Measurements from ENCODE around the gene GDAP2. TPM values are rescaled to one million over a fixed set of nuclear protein-coding genes. Genes with fewer than 3 reads are reported as not detected.
"Not testable (repeated sequence)": the region's sequence is repeated elsewhere in the genome, so short reads cannot be mapped to it uniquely, and the experiment has no call there.

GDAP2 gene
- total RNA-seq, 2 experiments from 2014 or later = 23.5 to 26.0 TPM

DNA sequence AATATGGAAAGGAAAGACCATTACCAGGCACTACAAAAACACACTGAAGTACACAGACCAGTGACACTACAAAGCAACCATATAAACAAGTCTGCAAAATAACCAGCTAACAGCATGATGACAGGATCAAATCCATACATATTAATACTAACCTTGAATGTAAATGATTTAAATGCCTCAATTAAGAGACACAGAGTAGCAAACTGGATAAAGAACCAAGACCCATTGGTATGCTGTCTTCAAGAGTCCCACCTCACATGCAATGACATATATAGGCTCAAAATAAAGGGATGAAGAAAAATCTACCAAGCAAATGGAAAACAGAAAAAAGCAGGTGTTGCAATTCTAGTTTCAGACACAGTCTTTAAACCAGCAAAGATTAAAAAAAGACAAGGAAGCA lies 84.9 kb downstream of the GDAP2 start:
- DNase-seq; ATAC-seq (ENCODE audit: low read depth); POLR2A ChIA-PET; H3K4me1 Mint-ChIP-seq; H3K4me3 Mint-ChIP-seq; H3K27ac Mint-ChIP-seq; H3K27me3 Mint-ChIP-seq: not testable (repeated sequence)
- H3K9me3 Mint-ChIP-seq = peaks cover 19% of the 10 kb centered on the region
- peaks cover 14% of the 10 kb centered on the region for H3K36me3 Mint-ChIP-seq

GRCh38 chr1:117843791-117844190 lies 85.6 kb downstream of the GDAP2 start:
- Mint-ChIP-seq H3K27ac (no peak overlapping the region), H3K4me1 (no peaks in the 10 kb centered on the region), H3K27me3 (no peaks in the 10 kb centered on the region), H3K9me3 (peaks cover 19% of the 10 kb centered on the region), H3K4me3 (no peak overlapping the region), H3K36me3 (peaks cover 16% of the 10 kb centered on the region)
- POLR2A ChIA-PET = no interaction called here
- ATAC-seq (ENCODE audit: low read depth) (no peak), DNase-seq (no peak)

DNA sequence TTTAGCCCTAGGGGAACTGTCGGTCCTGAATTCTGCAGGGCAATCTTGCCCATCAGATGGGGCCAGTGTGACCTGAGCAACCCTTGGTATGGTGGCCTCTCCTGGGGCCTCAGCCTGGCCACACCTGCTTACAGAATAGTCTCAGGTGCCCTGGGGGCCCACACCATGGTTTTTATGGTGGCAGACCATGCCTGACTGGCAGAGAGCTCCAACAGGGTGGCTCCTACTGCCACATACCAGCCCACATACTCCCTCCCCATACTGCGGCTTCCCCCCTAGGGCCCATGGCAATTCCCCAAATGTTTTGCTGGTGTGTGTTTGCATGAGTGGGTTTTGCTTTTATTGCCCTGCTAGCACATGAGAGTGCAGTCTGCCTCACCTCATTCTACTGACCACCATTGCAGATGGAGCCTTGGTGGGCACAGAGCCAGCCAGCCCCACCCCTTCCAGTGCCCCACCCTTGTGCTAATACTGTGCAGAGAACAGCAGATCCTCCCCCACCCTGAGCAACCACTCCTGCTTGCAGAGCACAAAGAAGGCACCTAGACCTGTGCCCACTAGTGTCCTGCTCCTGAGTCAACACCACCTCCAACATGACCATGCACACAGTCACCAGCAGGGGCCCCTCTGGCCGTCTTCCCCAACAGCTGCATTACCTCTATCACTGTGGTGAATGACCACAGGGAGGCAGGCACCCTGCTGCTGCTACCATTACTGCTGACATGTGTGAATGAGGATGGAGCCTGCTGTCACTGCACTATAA lies 86.8 kb downstream of the GDAP2 start:
- POLR2A ChIA-PET = no interaction called here
- no peak for ATAC-seq (ENCODE audit: low read depth)
- Mint-ChIP-seq H3K36me3 (peaks cover 14% of the 10 kb centered on the region), H3K9me3 (peaks cover 19% of the 10 kb centered on the region), H3K27ac (no peak overlapping the region), H3K4me3 (no peak overlapping the region), H3K4me1 (no peaks in the 10 kb centered on the region), H3K27me3 (no peaks in the 10 kb centered on the region)
- no peak for DNase-seq

GRCh38 chr1:117841117-117841650 lies 88.2 kb downstream of the GDAP2 start:
- Mint-ChIP-seq H3K9me3 (peaks cover 19% of the 10 kb centered on the region), H3K27ac (no peak overlapping the region), H3K27me3 (no peaks in the 10 kb centered on the region), H3K36me3 (peaks cover 14% of the 10 kb centered on the region), H3K4me1 (no peaks in the 10 kb centered on the region), H3K4me3 (no peak overlapping the region)
- DNase-seq = no peak
- POLR2A ChIA-PET = no interaction called here
- ATAC-seq (ENCODE audit: low read depth) = no peak

DNA sequence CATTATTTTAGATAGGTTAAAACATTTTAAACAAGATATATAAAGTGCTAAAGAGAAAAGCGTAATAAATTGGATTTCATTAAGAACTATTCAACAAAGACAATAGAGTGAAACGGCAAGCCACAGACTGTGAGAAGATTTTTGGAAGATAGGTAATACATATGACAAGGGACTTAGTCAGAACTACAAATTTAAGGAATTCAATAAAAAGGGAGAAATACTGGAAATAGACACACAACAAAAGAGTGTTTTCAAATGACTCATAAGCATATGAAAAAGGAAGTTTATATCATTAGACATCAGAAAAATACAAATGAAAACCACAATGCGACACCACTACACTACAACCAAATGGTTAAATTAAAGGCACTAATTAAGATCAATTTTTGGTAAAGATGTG lies 90.5 kb downstream of the GDAP2 start:
- Mint-ChIP-seq H3K36me3 (peaks cover 7% of the 10 kb centered on the region), H3K27ac (no peak overlapping the region), H3K4me3 (no peak overlapping the region), H3K27me3 (no peaks in the 10 kb centered on the region), H3K9me3 (peaks cover 7% of the 10 kb centered on the region), H3K4me1 (no peaks in the 10 kb centered on the region)
- ATAC-seq (ENCODE audit: low read depth) (no peak), DNase-seq (no peak)
- POLR2A ChIA-PET = no interaction called here

DNA sequence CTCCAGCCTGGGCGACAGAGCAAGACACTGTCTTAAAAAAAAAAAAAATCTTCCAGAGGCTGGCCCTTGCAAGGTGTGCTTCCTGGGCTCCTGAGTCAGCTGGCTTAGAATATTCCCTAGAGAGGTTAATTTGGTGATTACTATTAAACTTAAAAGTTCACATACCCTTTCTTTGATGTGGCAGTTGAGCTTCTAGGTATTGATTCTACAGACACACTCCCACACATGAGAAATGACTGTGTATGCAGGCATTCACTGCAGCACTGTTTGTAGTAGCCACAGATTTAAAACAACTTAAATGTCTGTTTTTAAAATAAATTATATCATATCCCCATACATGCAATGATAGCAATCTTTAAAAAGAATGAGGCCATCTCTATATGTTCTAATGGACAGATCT lies 93.4 kb downstream of the GDAP2 start:
- POLR2A ChIA-PET = no interaction called here
- no peak for ATAC-seq (ENCODE audit: low read depth)
- no peak overlapping the region for H3K27ac Mint-ChIP-seq
- peaks cover 1% of the 10 kb centered on the region for H3K36me3 Mint-ChIP-seq
- no peak for DNase-seq
- H3K4me3 Mint-ChIP-seq = no peak overlapping the region
- H3K9me3 Mint-ChIP-seq = no peaks in the 10 kb centered on the region
- no peaks in the 10 kb centered on the region for H3K4me1 Mint-ChIP-seq
- no peaks in the 10 kb centered on the region for H3K27me3 Mint-ChIP-seq

- Mint-ChIP-seq H3K4me1 (no peaks in the 10 kb centered on the region), H3K27ac (no peak overlapping the region), H3K36me3 (peaks cover 1% of the 10 kb centered on the region), H3K27me3 (no peaks in the 10 kb centered on the region), H3K4me3 (no peak overlapping the region), H3K9me3 (peaks cover 2% of the 10 kb centered on the region)
- DNase-seq = no peak
- POLR2A ChIA-PET = no interaction called here
- ATAC-seq (ENCODE audit: low read depth) = no peak
Measured at GRCh38 chr1:117834416-117834815, 95.0 kb downstream of the GDAP2 start.

- no peak for DNase-seq
- no peaks in the 10 kb centered on the region for H3K4me1 Mint-ChIP-seq
- POLR2A ChIA-PET = no interaction called here
- peaks cover 2% of the 10 kb centered on the region for H3K9me3 Mint-ChIP-seq
- H3K27ac Mint-ChIP-seq = no peak overlapping the region
- H3K27me3 Mint-ChIP-seq = no peaks in the 10 kb centered on the region
- no peak overlapping the region for H3K4me3 Mint-ChIP-seq
- H3K36me3 Mint-ChIP-seq = no peaks in the 10 kb centered on the region
- no peak for ATAC-seq (ENCODE audit: low read depth)
Measured at GRCh38 chr1:117832453-117832852, 97.0 kb downstream of the GDAP2 start.

GRCh38 chr1:117830222-117830621 lies 99.2 kb downstream of the GDAP2 start:
- Mint-ChIP-seq H3K27me3 (no peaks in the 10 kb centered on the region), H3K9me3 (peaks cover 2% of the 10 kb centered on the region), H3K4me3 (no peak overlapping the region), H3K4me1 (no peaks in the 10 kb centered on the region), H3K27ac (no peak overlapping the region), H3K36me3 (no peaks in the 10 kb centered on the region)
- ATAC-seq (ENCODE audit: low read depth) (no peak), DNase-seq (no peak)
- POLR2A ChIA-PET = no interaction called here

GRCh38 chr1:117828201-117828600 lies 101.2 kb downstream of the GDAP2 start:
- no peak for ATAC-seq (ENCODE audit: low read depth)
- POLR2A ChIA-PET = no interaction called here

GRCh38 chr1:117826540-117827078 lies 102.8 kb downstream of the GDAP2 start:
- Mint-ChIP-seq H3K9me3 (peaks cover 2% of the 10 kb centered on the region), H3K27me3 (peaks cover 2% of the 10 kb centered on the region), H3K4me3 (no peak overlapping the region), H3K4me1 (no peaks in the 10 kb centered on the region), H3K27ac (no peak overlapping the region), H3K36me3 (no peaks in the 10 kb centered on the region)
- DNase-seq (no peak), ATAC-seq (ENCODE audit: low read depth) (no peak)
- POLR2A ChIA-PET = no interaction called here

More at GRCh38 chr1:117828201-117828600, 101.2 kb downstream of the GDAP2 start:
- H3K4me3 Mint-ChIP-seq = no peak overlapping the region
- peaks cover 2% of the 10 kb centered on the region for H3K27me3 Mint-ChIP-seq
- DNase-seq = no peak
- peaks cover 2% of the 10 kb centered on the region for H3K9me3 Mint-ChIP-seq
- no peaks in the 10 kb centered on the region for H3K36me3 Mint-ChIP-seq
- H3K4me1 Mint-ChIP-seq = no peaks in the 10 kb centered on the region
- H3K27ac Mint-ChIP-seq = no peak overlapping the region

DNA sequence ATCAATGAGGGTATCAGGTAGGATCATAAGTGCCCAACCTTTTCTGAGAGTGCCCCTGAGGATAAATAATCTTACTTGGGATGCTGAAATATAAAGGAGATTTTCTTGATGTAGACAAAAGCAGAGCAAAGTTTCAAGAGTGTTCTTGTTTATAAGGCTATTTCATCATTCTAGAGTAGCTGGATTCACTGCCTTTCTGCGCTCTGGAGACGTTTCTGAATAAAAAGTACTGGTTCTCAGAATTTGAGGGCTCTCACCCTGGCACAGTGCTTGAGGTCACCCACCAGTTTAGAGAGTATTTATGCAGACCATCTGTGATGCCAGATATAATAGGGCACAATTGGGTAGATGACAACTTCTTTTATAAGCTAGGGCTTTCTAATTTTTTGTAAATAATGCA lies 103.3 kb downstream of the GDAP2 start:
- H3K27me3 Mint-ChIP-seq = peaks cover 2% of the 10 kb centered on the region
- POLR2A ChIA-PET = no interaction called here
- H3K9me3 Mint-ChIP-seq = peaks cover 2% of the 10 kb centered on the region
- H3K4me3 Mint-ChIP-seq = no peak overlapping the region
- H3K27ac Mint-ChIP-seq = no peak overlapping the region
- DNase-seq (no peak), ATAC-seq (ENCODE audit: low read depth) (no peak)
- no peaks in the 10 kb centered on the region for H3K4me1 Mint-ChIP-seq
- no peaks in the 10 kb centered on the region for H3K36me3 Mint-ChIP-seq

DNA sequence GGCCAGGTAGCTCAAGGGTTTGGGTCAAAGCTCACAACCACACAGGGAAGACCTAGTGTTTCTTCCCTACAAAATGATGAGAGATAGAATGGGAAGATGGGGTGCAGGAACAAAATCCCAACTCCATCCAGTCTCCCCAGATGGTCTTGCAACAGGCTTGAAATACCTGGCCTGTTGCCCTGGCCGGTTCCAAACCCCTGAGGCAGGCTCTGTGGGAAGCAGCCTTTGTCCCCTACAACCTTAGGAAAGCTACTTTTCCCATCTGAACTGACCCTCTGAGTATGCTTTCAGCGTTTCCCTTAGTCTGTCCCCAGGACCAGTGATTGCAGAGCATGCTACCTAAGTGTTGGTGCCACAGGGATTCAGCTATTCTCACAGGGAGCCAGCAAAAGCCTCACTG lies 104.0 kb downstream of the GDAP2 start:
- ATAC-seq (ENCODE audit: low read depth) (no peak), DNase-seq (no peak)
- no peaks in the 10 kb centered on the region for H3K9me3 Mint-ChIP-seq
- POLR2A ChIA-PET = no interaction called here
- no peaks in the 10 kb centered on the region for H3K4me1 Mint-ChIP-seq
- H3K36me3 Mint-ChIP-seq = no peaks in the 10 kb centered on the region
- no peak overlapping the region for H3K4me3 Mint-ChIP-seq
- H3K27ac Mint-ChIP-seq = no peak overlapping the region
- peaks cover 2% of the 10 kb centered on the region for H3K27me3 Mint-ChIP-seq

DNA sequence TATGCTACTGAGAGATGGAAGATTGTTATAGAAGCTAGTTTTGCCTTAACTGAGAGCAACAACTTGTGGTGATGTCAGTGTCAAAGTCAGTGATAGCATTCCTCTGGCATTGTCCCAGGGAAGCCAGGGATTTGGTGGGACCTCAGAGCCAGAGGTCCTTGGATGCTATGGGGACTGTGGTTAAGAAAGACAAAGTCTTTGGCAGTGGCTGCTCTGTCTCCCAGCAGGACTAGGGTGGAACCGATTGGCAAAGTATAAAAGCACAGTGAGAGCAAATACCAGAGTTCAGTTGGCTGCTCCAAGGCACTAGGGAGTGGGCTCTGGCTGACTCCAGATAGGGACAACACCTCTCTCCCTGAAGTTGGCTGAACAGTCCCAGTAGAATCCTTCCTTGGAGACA lies 104.8 kb downstream of the GDAP2 start:
- peaks cover 2% of the 10 kb centered on the region for H3K27me3 Mint-ChIP-seq
- H3K36me3 Mint-ChIP-seq = no peaks in the 10 kb centered on the region
- POLR2A ChIA-PET = no interaction called here
- no peaks in the 10 kb centered on the region for H3K4me1 Mint-ChIP-seq
- no peaks in the 10 kb centered on the region for H3K9me3 Mint-ChIP-seq
- ATAC-seq (ENCODE audit: low read depth) (no peak), DNase-seq (no peak)
- no peak overlapping the region for H3K27ac Mint-ChIP-seq
- no peak overlapping the region for H3K4me3 Mint-ChIP-seq
